Neural progenitor cell (in vitro differentiated cells): ENCODE data around the gene CRELD1. TPM values are rescaled to one million over a fixed set of nuclear protein-coding genes. Genes with fewer than 3 reads are reported as not detected.

ENCODE experiments used
- DNase-seq: peaks from one replicate; pipeline ENCODE4 v3.0.0-alpha.2; 2016; ENCODE audit warnings: low spot score
- H2AFZ ChIP-seq: fragments of 200-600 bp; sonication (generic); replicated peaks from 2 replicates; pipeline ENCODE4 v1.6.1; 2016; ENCODE audit warnings: antibody characterized with exemption
- H3F3A ChIP-seq: fragments of 200-600 bp; sonication (generic); 2 replicates; pipeline ENCODE4 v1.6.1; 2016; ENCODE audit warnings: antibody characterized with exemption, low read depth
- H3K27ac ChIP-seq: fragments of 200-600 bp; sonication (generic); 2 replicates; pipeline ENCODE4 v1.5.1; 2016; ENCODE audit warnings: mild to moderate bottlenecking
- H3K27me3 ChIP-seq: fragments of 200-600 bp; sonication (generic); 2 replicates; pipeline ENCODE4 v1.6.1; 2016; ENCODE audit warnings: mild to moderate bottlenecking, moderate library complexity
- H3K36me3 ChIP-seq: fragments of 200-600 bp; sonication (generic); 2 replicates; pipeline ENCODE4 v1.5.1; 2016
- H3K4me1 ChIP-seq: fragments of 200-600 bp; sonication (generic); 2 replicates; pipeline ENCODE4 v1.6.1; 2016; ENCODE audit warnings: mixed run types
- H3K4me2 ChIP-seq: fragments of 200-600 bp; sonication (generic); 2 replicates; pipeline ENCODE4 v1.6.1; 2016
- H3K4me3 ChIP-seq: fragments of 200-600 bp; sonication (generic); 2 replicates; pipeline ENCODE4 v1.5.1; 2016
- H3K79me2 ChIP-seq: fragments of 200-600 bp; sonication (generic); 2 replicates; pipeline ENCODE4 v1.6.1; 2016; ENCODE audit warnings: low read depth
- H3K9ac ChIP-seq: fragments of 200-600 bp; sonication (generic); 2 replicates; pipeline ENCODE4 v1.6.1; 2016
- H3K9me3 ChIP-seq: fragments of 200-600 bp; sonication (generic); 2 replicates; pipeline ENCODE4 v1.5.1; 2016; ENCODE audit warnings: low read depth
- H4K20me1 ChIP-seq: fragments of 200-600 bp; sonication (generic); 2 replicates; pipeline ENCODE4 v1.6.1; 2016; ENCODE audit warnings: low read depth
- H3K27ac Mint-ChIP-seq: 3 replicates; pipeline ENCODE4 v1.8.0; 2021; ENCODE audit warnings: mixed read lengths
- H3K27me3 Mint-ChIP-seq: 2 replicates; pipeline ENCODE4 v1.8.0; 2022; ENCODE audit warnings: low read depth, mild to moderate bottlenecking, inconsistent platforms, moderate library complexity, mixed read lengths; ENCODE audit not compliant: insufficient read depth
- H3K36me3 Mint-ChIP-seq: 3 replicates; pipeline ENCODE4 v1.8.0; 2021; ENCODE audit warnings: mixed read lengths
- H3K4me1 Mint-ChIP-seq: 3 replicates; pipeline ENCODE4 v1.8.0; 2021; ENCODE audit warnings: mixed read lengths
- H3K4me3 Mint-ChIP-seq: 3 replicates; pipeline ENCODE4 v1.8.0; 2021; ENCODE audit warnings: mild to moderate bottlenecking, moderate library complexity, mixed read lengths
- H3K9me3 Mint-ChIP-seq: 3 replicates; pipeline ENCODE4 v1.8.0; 2020; ENCODE audit warnings: mixed read lengths
- EZH2 ChIP-seq: fragments of 200-600 bp; sonication (generic); IDR thresholded peaks from 2 replicates; pipeline ENCODE4 v1.6.1; 2017; ENCODE audit warnings: antibody characterized with exemption, mild to moderate bottlenecking, moderate library complexity
- EZH2phosphoT487 ChIP-seq: fragments of 200-600 bp; sonication (generic); IDR thresholded peaks from 2 replicates; pipeline ENCODE4 v1.6.1; 2017; ENCODE audit warnings: antibody characterized with exemption
- total RNA-seq: library from RNA; depleted of rRNA; stranded (reverse); fragments of >200 nt; gene quantifications from 2 replicates; pipeline ENCODE4 v1.2.3, GENCODE V29; 2015; ENCODE audit warnings: low replicate concordance
- TF ChIP-seq, protein P1 (sequence below): fragments of 200-600 bp; sonication (generic); IDR thresholded peaks from 2 replicates; pipeline ENCODE4 v1.5.1; 2017; ENCODE audit warnings: antibody characterized with exemption, mild to moderate bottlenecking

CRELD1 gene
- total RNA-seq, 1 donor from 2014 or later: 14.1 TPM

GRCh38 chr3:9976721-9977709 is 43.4 kb downstream of the CRELD1 start:
- no peak overlapping the region for H3K27ac ChIP-seq
- H3K27ac Mint-ChIP-seq: no peak overlapping the region

GRCh38 chr3:9978710-9979305 is 45.2 kb downstream of the CRELD1 start:
- no peaks in the 10 kb centered on the region for H3F3A ChIP-seq
- no peaks in the 10 kb centered on the region for H3K27me3 ChIP-seq
- H3K36me3 ChIP-seq: peaks cover 4% of the 10 kb centered on the region
- no peak overlapping the region for H2AFZ ChIP-seq
- H3K9ac ChIP-seq: no peak overlapping the region
- no peak for DNase-seq
- peaks cover 7% of the 10 kb centered on the region for H3K79me2 ChIP-seq
- peaks cover 7% of the 10 kb centered on the region for H3K36me3 Mint-ChIP-seq
- H3K4me3 ChIP-seq: no peak overlapping the region
- no peak overlapping the region for H3K4me2 ChIP-seq
- H3K27ac ChIP-seq: no peak overlapping the region
- no peaks in the 10 kb centered on the region for H3K27me3 Mint-ChIP-seq
- H3K4me3 Mint-ChIP-seq: no peak overlapping the region
- H3K9me3 ChIP-seq: no peaks in the 10 kb centered on the region
- H3K9me3 Mint-ChIP-seq: no peaks in the 10 kb centered on the region
- H3K27ac Mint-ChIP-seq: no peak overlapping the region
- H4K20me1 ChIP-seq: no peaks in the 10 kb centered on the region
- TF ChIP-seq, protein P1, sequence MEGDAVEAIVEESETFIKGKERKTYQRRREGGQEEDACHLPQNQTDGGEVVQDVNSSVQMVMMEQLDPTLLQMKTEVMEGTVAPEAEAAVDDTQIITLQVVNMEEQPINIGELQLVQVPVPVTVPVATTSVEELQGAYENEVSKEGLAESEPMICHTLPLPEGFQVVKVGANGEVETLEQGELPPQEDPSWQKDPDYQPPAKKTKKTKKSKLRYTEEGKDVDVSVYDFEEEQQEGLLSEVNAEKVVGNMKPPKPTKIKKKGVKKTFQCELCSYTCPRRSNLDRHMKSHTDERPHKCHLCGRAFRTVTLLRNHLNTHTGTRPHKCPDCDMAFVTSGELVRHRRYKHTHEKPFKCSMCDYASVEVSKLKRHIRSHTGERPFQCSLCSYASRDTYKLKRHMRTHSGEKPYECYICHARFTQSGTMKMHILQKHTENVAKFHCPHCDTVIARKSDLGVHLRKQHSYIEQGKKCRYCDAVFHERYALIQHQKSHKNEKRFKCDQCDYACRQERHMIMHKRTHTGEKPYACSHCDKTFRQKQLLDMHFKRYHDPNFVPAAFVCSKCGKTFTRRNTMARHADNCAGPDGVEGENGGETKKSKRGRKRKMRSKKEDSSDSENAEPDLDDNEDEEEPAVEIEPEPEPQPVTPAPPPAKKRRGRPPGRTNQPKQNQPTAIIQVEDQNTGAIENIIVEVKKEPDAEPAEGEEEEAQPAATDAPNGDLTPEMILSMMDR: no peak
- TF ChIP-seq EZH2 (no peak), EZH2phosphoT487 (no peak)
- no peaks in the 10 kb centered on the region for H3K4me1 Mint-ChIP-seq
- no peaks in the 10 kb centered on the region for H3K4me1 ChIP-seq

More at GRCh38 chr3:9976721-9977709, 43.4 kb downstream of the CRELD1 start:
- Histone ChIP-seq H3K36me3 (peaks cover 10% of the 10 kb centered on the region), H3K9me3 (no peaks in the 10 kb centered on the region), H2AFZ (no peak overlapping the region), H3F3A (no peaks in the 10 kb centered on the region), H3K4me2 (no peak overlapping the region), H3K27me3 (no peaks in the 10 kb centered on the region), H3K9ac (no peak overlapping the region), H3K4me3 (no peak overlapping the region), H4K20me1 (no peaks in the 10 kb centered on the region), H3K4me1 (no peaks in the 10 kb centered on the region), H3K79me2 (no peaks in the 10 kb centered on the region)
- H3K36me3 Mint-ChIP-seq: peaks cover 10% of the 10 kb centered on the region
- no peak overlapping the region for H3K4me3 Mint-ChIP-seq
- no peaks in the 10 kb centered on the region for H3K9me3 Mint-ChIP-seq
- DNase-seq: no peak
- H3K4me1 Mint-ChIP-seq: no peaks in the 10 kb centered on the region
- TF ChIP-seq, protein P1: no peak
- TF ChIP-seq EZH2phosphoT487 (no peak), EZH2 (no peak)
- no peaks in the 10 kb centered on the region for H3K27me3 Mint-ChIP-seq

DNA sequence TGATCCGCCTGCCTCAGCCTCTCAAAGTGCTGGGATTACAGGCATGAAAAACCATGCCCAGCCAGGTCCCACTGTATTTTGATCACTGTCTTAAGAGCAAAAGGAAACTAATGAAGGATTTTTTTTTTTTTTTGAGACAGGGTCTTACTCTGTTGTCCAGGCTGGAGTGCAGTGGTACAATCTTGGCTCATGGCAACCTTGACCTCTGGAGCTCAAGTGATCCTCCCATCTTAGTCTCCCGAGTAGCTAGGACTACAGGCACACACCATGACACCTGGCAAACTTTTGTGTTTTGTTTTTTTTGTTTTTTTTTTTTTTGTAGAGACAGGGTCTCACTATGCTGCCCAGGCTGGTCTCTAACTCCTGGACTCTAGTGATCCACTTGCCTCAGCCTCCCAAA is 46.6 kb downstream of the CRELD1 start:
- no peak overlapping the region for H3K27ac Mint-ChIP-seq
- no peaks in the 10 kb centered on the region for H3K4me1 Mint-ChIP-seq
- H3K27me3 Mint-ChIP-seq: no peaks in the 10 kb centered on the region
- TF ChIP-seq EZH2phosphoT487: no peak
- TF ChIP-seq, protein P1: no peak
- no peak for TF ChIP-seq EZH2
- no peak overlapping the region for H3K4me2 ChIP-seq
- no peak overlapping the region for H2AFZ ChIP-seq
- peaks cover 5% of the 10 kb centered on the region for H3K36me3 Mint-ChIP-seq
- H4K20me1 ChIP-seq: no peaks in the 10 kb centered on the region
- H3K4me3 Mint-ChIP-seq: no peak overlapping the region
- no peaks in the 10 kb centered on the region for H3K36me3 ChIP-seq
- H3K27me3 ChIP-seq: no peaks in the 10 kb centered on the region
- no peak for DNase-seq
- no peaks in the 10 kb centered on the region for H3K9me3 Mint-ChIP-seq
- no peaks in the 10 kb centered on the region for H3K4me1 ChIP-seq
- peaks cover 15% of the 10 kb centered on the region for H3K79me2 ChIP-seq
- no peak overlapping the region for H3K27ac ChIP-seq
- H3K9me3 ChIP-seq: no peaks in the 10 kb centered on the region
- no peak overlapping the region for H3K4me3 ChIP-seq
- H3K9ac ChIP-seq: no peak overlapping the region
- peaks cover 2% of the 10 kb centered on the region for H3F3A ChIP-seq
